22Rv1 (cell line): ENCODE data around the gene DYRK1A.
"Not testable (repeated sequence)": the region's sequence is repeated elsewhere in the genome, so short reads cannot be mapped to it uniquely, and the experiment has no call there.

Experiments
- H3K27ac ChIP-seq: fragments of 450-650 bp; 2 replicates; pipeline ENCODE4 v1.5.1; 2017
- CTCF ChIP-seq: fragments of 450-650 bp; IDR thresholded peaks from 2 replicates; pipeline ENCODE4 v1.5.1; 2017; ENCODE audit warnings: mild to moderate bottlenecking
- ZFX ChIP-seq: fragments of 450-650 bp; IDR thresholded peaks from 2 replicates; pipeline ENCODE4 v1.6.1; 2017; ENCODE audit warnings: antibody characterized with exemption, borderline replicate concordance

DYRK1A gene

DNA sequence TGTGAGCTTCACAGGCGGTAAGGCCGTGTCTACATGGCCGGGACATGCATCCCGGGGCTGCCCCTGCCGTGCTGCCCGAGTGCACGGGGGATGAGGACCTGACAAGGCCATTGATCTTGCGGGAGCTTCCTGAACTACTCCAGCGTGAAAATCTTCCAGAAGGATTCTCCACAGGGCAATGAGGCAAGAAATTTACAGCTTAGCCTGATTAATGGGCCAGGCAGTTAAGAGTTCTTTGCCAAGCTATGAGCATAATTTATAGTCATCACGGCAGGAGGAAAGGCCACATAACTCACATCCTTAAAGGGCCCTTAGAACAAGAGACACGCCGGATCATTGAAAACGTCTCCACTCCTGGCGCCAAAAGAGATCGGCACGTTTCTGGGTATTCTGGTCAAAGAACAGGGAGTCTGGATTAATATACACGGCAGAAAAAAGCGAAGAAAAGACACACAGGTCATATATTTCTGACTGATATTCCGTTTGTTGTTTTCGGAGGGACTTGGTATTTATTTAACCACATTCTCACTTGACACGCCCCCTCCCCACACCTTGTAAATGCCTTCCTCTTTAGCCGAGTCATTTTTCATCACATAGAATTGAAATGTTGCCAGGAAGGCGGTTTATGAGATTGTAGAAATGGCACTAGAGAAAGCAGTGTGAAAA, 180.5 kb downstream of the DYRK1A start:
- no peak overlapping the region for H3K27ac ChIP-seq
- TF ChIP-seq ZFX: no peak

GRCh38 chr21:37547615-37548200, 181.1 kb downstream of the DYRK1A start:
- H3K27ac ChIP-seq: no peak overlapping the region
- TF ChIP-seq ZFX: no peak
- TF ChIP-seq CTCF: no peak

DNA sequence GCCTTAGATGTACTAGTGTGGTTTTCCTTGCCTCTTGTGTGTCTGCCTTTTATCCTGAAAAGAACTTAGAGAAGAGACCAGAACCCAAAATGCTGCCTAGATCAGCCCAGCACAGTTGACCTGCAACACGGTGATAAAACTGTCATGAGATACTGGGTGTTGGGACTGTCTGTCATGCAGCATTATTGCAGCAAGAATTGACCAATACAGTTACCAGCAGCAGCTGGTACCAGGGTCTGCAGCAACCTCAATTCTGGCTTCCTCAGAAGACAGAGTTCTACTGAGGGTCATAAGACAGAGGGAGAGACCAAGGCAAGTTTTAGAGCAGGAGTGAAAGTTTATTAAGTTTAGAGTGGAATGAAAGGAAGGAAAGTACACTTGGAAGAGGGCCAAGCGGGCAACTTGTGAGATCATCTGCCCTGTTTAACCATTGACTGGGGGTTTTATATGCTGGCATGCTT, 182.0 kb downstream of the DYRK1A start:
- TF ChIP-seq CTCF (no peak), ZFX (no peak)
- H3K27ac ChIP-seq: no peak overlapping the region

DNA sequence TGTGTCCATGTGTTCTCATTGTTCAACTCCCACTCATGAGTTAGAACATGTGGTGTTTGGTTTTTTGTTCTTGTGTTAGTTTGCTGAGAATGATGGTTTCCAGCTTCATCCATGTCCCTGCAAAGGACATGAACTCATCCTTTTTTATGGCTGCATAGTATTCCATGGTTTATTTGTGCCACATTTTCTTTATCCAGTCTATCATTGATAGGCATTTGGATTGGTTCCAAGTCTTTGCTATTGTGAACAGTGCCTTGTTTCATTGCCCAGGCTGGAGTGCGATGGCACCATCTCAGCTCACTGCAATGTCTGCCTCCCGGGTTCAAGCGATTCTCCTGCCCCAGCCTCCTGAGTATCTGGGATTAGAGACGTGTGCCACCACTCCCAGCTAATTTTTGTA, 183.2 kb downstream of the DYRK1A start:
- not testable (repeated sequence) for H3K27ac ChIP-seq

- TF ChIP-seq ZFX: no peak
- no peak for TF ChIP-seq CTCF
- H3K27ac ChIP-seq: no peak overlapping the region
Observed at GRCh38 chr21:37550157-37550556, 183.6 kb downstream of the DYRK1A start.

- TF ChIP-seq ZFX: no peak
- TF ChIP-seq CTCF: no peak
- H3K27ac ChIP-seq: no peak overlapping the region
Observed at GRCh38 chr21:37550618-37551330, 184.2 kb downstream of the DYRK1A start.

DNA sequence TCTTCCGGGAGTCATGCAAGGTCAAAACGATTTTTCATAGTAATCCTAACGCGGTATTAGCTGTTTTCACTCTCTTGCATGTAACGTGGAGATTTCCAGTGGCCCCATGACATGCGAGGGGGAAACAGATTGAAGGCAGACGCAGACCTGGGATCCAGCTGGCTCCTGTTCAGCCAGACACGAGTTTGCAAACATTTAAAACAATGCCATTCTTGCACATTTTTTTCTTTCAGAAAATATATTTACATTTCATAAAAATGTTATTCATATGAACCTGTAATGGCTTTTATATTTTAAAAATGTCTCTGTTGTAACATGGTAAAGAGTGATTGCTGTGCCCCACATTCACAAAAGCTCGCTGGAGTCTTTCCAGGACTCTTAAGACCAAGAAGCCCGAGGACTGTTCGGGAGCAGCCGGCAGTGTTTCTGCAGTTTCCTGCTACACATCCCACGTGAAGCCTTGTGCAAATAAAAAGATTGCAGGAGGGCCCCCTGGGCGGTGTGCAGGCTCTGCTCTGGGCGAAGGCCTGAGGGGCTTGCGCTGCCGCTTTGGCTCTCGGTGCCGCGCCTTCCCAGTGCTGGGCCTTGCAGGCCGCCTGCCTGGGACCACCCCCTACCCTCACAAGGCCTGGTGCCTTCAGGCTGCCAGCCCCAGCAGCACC, 184.9 kb downstream of the DYRK1A start:
- H3K27ac ChIP-seq: no peak overlapping the region
- TF ChIP-seq ZFX (no peak), CTCF (no peak)

DNA sequence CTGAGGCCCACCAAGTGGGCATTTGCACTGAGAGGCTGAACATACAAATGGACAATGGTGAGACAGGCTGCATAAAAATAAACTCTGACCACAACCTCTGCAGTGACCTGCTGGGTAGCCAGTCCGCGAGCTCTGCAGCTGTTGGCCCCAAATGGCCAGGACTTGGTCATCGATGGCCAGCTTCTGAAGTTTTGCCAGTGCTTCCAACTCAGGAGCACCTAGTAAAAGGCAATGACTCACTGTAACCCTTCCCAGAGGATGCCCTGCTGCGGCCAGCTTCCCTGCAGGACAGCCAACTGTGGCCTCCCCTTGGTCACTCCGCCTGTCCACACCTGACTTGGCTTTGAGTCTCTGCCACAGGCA, 185.4 kb downstream of the DYRK1A start:
- no peak overlapping the region for H3K27ac ChIP-seq
- TF ChIP-seq ZFX: no peak
- no peak for TF ChIP-seq CTCF
